HG03575 (cell line): ENCODE results near the gene ACACB.
"Not testable (repeated sequence)": the region's sequence is repeated elsewhere in the genome, so short reads cannot be mapped to it uniquely, and the experiment has no call there.

Experiments used
- ATAC-seq: cut with Tn5 transposase; IDR thresholded peaks from one replicate; pipeline ENCODE4 v1.9.1; 2021; ENCODE audit not compliant: unreplicated experiment, insufficient number of reproducible peaks, low FRiP score; ENCODE audit errors: extremely low read depth

ACACB gene

GRCh38 chr12:109163167-109163566, 46.8 kb downstream of the ACACB start:
- no peak for ATAC-seq

GRCh38 chr12:109165599-109165998, 49.2 kb downstream of the ACACB start:
- no peak for ATAC-seq

- ATAC-seq, result no peak
Measured at GRCh38 chr12:109166371-109166770, 50.0 kb downstream of the ACACB start.

GRCh38 chr12:109167781-109168180, 51.4 kb downstream of the ACACB start:
- no peak for ATAC-seq

- no peak for ATAC-seq
Measured at GRCh38 chr12:109169262-109169661, 52.9 kb downstream of the ACACB start.

GRCh38 chr12:109169686-109170085, 53.3 kb downstream of the ACACB start:
- no peak for ATAC-seq

- ATAC-seq, result no peak
Measured at GRCh38 chr12:109170324-109170723, 53.9 kb downstream of the ACACB start.

- ATAC-seq, result not testable (repeated sequence)
Measured at GRCh38 chr12:109172787-109173186, 56.4 kb downstream of the ACACB start.

- no peak for ATAC-seq
Measured at GRCh38 chr12:109173443-109174240, 57.3 kb downstream of the ACACB start.

- no peak for ATAC-seq
Measured at GRCh38 chr12:109174468-109174867, 58.1 kb downstream of the ACACB start.

- ATAC-seq, result no peak
Measured at GRCh38 chr12:109178532-109178931, 62.1 kb downstream of the ACACB start.

GRCh38 chr12:109179927-109180326, 63.5 kb downstream of the ACACB start:
- no peak for ATAC-seq

- no peak for ATAC-seq
Measured at GRCh38 chr12:109182041-109182839, 65.9 kb downstream of the ACACB start.

- no peak for ATAC-seq
Measured at GRCh38 chr12:109185441-109185840, 69.1 kb downstream of the ACACB start.

GRCh38 chr12:109186993-109187653, 70.7 kb downstream of the ACACB start:
- no peak for ATAC-seq

- ATAC-seq, result no peak
Measured at GRCh38 chr12:109188108-109188712, 71.8 kb downstream of the ACACB start.

GRCh38 chr12:109189291-109189690, 72.9 kb downstream of the ACACB start:
- ATAC-seq, result no peak

GRCh38 chr12:109191621-109192250, 75.3 kb downstream of the ACACB start:
- no peak for ATAC-seq

- ATAC-seq, result no peak
Measured at GRCh38 chr12:109192358-109192757, 76.0 kb downstream of the ACACB start.
